Measurements from ENCODE around the gene MIS18A.

The MIS18A gene

GRCh38 chr21:32314806-32315205, 36.0 kb upstream of the MIS18A start:
- Histone ChIP-seq H3K79me1 (ENCODE audit: low read depth, low read length) (peaks cover 3% of the 10 kb centered on the region), H3K4me2 (ENCODE audit: insufficient read depth, low read length, poor library complexity, severe bottlenecking) (no peak overlapping the region), H4K8ac (ENCODE audit: low read depth, low read length) (no peak overlapping the region), H3K23ac (ENCODE audit: low read depth, low read length, poor library complexity) (no peak overlapping the region), H3K9me3 (replicated peaks in 1 of 2; ENCODE audit: control insufficient read depth in 2 of 2, insufficient read depth in 1 of 2, low read depth in 1 of 2, low read length in 2 of 2) (no peaks in the 10 kb centered on the region), H3K18ac (ENCODE audit: low read length) (no peak overlapping the region), H3K4ac (ENCODE audit: low read length) (no peak overlapping the region), H3K4me3 (ENCODE audit: low read length in 2 of 2) (peak overlapping the region in 1 of 2 donors; percentile 22), H3K36me3 (replicated peaks in 1 of 2; ENCODE audit: control insufficient read depth in 2 of 2, insufficient read depth in 2 of 2, low read length in 2 of 2) (peaks cover 26 to 86% of the 10 kb centered on the region in 2 donors), H2AK5ac (ENCODE audit: low read depth, low read length) (no peak overlapping the region), H3K27me3 (ENCODE audit: control insufficient read depth in 3 of 3, insufficient read depth in 3 of 3, low read depth in 1 of 3, low read length in 3 of 3) (no peaks in the 10 kb centered on the region), H2BK5ac (ENCODE audit: low read length) (no peak overlapping the region), H3K4me1 (ENCODE audit: control insufficient read depth in 2 of 2, insufficient read depth in 1 of 2, low read depth in 1 of 2, low read length in 2 of 2) (no peaks in the 10 kb centered on the region), H3K27ac (replicated peaks; ENCODE audit: low read length) (no peak overlapping the region), H2BK15ac (ENCODE audit: low read length) (no peak overlapping the region), H2AFZ (ENCODE audit: low read length) (no peak overlapping the region), H3K14ac (ENCODE audit: low read length) (no peak overlapping the region), H2BK120ac (ENCODE audit: low read depth, low read length) (no peak overlapping the region), H3K9ac (ENCODE audit: low read depth, low read length, poor library complexity) (no peak overlapping the region), H2BK12ac (ENCODE audit: low read length) (no peak overlapping the region), H4K91ac (ENCODE audit: low read depth, low read length, poor library complexity) (no peak overlapping the region)
- no CpG with 5 or more reads among the region's 16 CpGs for WGBS, 2 donors (ENCODE audit: extremely low coverage in 2 of 2, insufficient read length in 2 of 2, insufficient replicate concordance in 1 of 2)
- DNase-seq (ENCODE audit: low spot score), result no peak

- H2BK15ac ChIP-seq (ENCODE audit: low read length), result no peak overlapping the region
- H2AFZ ChIP-seq (ENCODE audit: low read length), result no peak overlapping the region
- no peak overlapping the region for H3K4me2 ChIP-seq (ENCODE audit: insufficient read depth, low read length, poor library complexity, severe bottlenecking)
- no peaks in the 10 kb centered on the region for H3K4me1 ChIP-seq (ENCODE audit: control insufficient read depth in 2 of 2, insufficient read depth in 1 of 2, low read depth in 1 of 2, low read length in 2 of 2)
- H3K79me1 ChIP-seq (ENCODE audit: low read depth, low read length), result peaks cover 3% of the 10 kb centered on the region
- H4K8ac ChIP-seq (ENCODE audit: low read depth, low read length), result no peak overlapping the region
- no peak overlapping the region for H3K14ac ChIP-seq (ENCODE audit: low read length)
- no peaks in the 10 kb centered on the region for H3K9me3 ChIP-seq (replicated peaks in 1 of 2; ENCODE audit: control insufficient read depth in 2 of 2, insufficient read depth in 1 of 2, low read depth in 1 of 2, low read length in 2 of 2)
- H2BK5ac ChIP-seq (ENCODE audit: low read length), result no peak overlapping the region
- no peak overlapping the region for H3K4ac ChIP-seq (ENCODE audit: low read length)
- no peak overlapping the region for H3K4me3 ChIP-seq (ENCODE audit: low read length in 2 of 2)
- WGBS, 2 donors (ENCODE audit: extremely low coverage in 2 of 2, insufficient read length in 2 of 2, insufficient replicate concordance in 1 of 2), result no CpG with 5 or more reads among the region's 6 CpGs
- no peak for DNase-seq (ENCODE audit: low spot score)
- no peak overlapping the region for H2AK5ac ChIP-seq (ENCODE audit: low read depth, low read length)
- no peak overlapping the region for H3K27ac ChIP-seq (replicated peaks; ENCODE audit: low read length)
- peaks cover 22 to 74% of the 10 kb centered on the region in 2 donors for H3K36me3 ChIP-seq (replicated peaks in 1 of 2; ENCODE audit: control insufficient read depth in 2 of 2, insufficient read depth in 2 of 2, low read length in 2 of 2)
- H3K9ac ChIP-seq (ENCODE audit: low read depth, low read length, poor library complexity), result no peak overlapping the region
- H2BK120ac ChIP-seq (ENCODE audit: low read depth, low read length), result no peak overlapping the region
- no peak overlapping the region for H3K23ac ChIP-seq (ENCODE audit: low read depth, low read length, poor library complexity)
- no peak overlapping the region for H4K91ac ChIP-seq (ENCODE audit: low read depth, low read length, poor library complexity)
- H2BK12ac ChIP-seq (ENCODE audit: low read length), result no peak overlapping the region
- no peak overlapping the region for H3K18ac ChIP-seq (ENCODE audit: low read length)
- H3K27me3 ChIP-seq (ENCODE audit: control insufficient read depth in 3 of 3, insufficient read depth in 3 of 3, low read depth in 1 of 3, low read length in 3 of 3), result no peaks in the 10 kb centered on the region
Observed at GRCh38 chr21:32312976-32313375, 34.1 kb upstream of the MIS18A start.

GRCh38 chr21:32312326-32312725, 33.5 kb upstream of the MIS18A start:
- Histone ChIP-seq H3K4me3 (ENCODE audit: low read length in 2 of 2) (no peak overlapping the region), H2BK12ac (ENCODE audit: low read length) (no peak overlapping the region), H2BK5ac (ENCODE audit: low read length) (no peak overlapping the region), H2AK5ac (ENCODE audit: low read depth, low read length) (no peak overlapping the region), H3K27ac (replicated peaks; ENCODE audit: low read length) (no peak overlapping the region), H3K27me3 (ENCODE audit: control insufficient read depth in 3 of 3, insufficient read depth in 3 of 3, low read depth in 1 of 3, low read length in 3 of 3) (no peaks in the 10 kb centered on the region), H3K18ac (ENCODE audit: low read length) (no peak overlapping the region), H2BK120ac (ENCODE audit: low read depth, low read length) (no peak overlapping the region), H4K91ac (ENCODE audit: low read depth, low read length, poor library complexity) (no peak overlapping the region), H3K9ac (ENCODE audit: low read depth, low read length, poor library complexity) (no peak overlapping the region), H3K23ac (ENCODE audit: low read depth, low read length, poor library complexity) (no peak overlapping the region), H3K79me1 (ENCODE audit: low read depth, low read length) (peaks cover 3% of the 10 kb centered on the region), H3K4me2 (ENCODE audit: insufficient read depth, low read length, poor library complexity, severe bottlenecking) (no peak overlapping the region), H2AFZ (ENCODE audit: low read length) (no peak overlapping the region), H3K9me3 (replicated peaks in 1 of 2; ENCODE audit: control insufficient read depth in 2 of 2, insufficient read depth in 1 of 2, low read depth in 1 of 2, low read length in 2 of 2) (no peaks in the 10 kb centered on the region), H3K36me3 (replicated peaks in 1 of 2; ENCODE audit: control insufficient read depth in 2 of 2, insufficient read depth in 2 of 2, low read length in 2 of 2) (peaks cover 18 to 68% of the 10 kb centered on the region in 2 donors), H4K8ac (ENCODE audit: low read depth, low read length) (no peak overlapping the region), H3K4me1 (ENCODE audit: control insufficient read depth in 2 of 2, insufficient read depth in 1 of 2, low read depth in 1 of 2, low read length in 2 of 2) (no peaks in the 10 kb centered on the region), H3K14ac (ENCODE audit: low read length) (no peak overlapping the region), H2BK15ac (ENCODE audit: low read length) (no peak overlapping the region), H3K4ac (ENCODE audit: low read length) (no peak overlapping the region)
- DNase-seq (ENCODE audit: low spot score), result no peak
- no CpG with 5 or more reads among the region's 5 CpGs for WGBS, 2 donors (ENCODE audit: extremely low coverage in 2 of 2, insufficient read length in 2 of 2, insufficient replicate concordance in 1 of 2)

- Histone ChIP-seq H3K36me3 (replicated peaks in 1 of 2; ENCODE audit: control insufficient read depth in 2 of 2, insufficient read depth in 2 of 2, low read length in 2 of 2) (peaks cover 16 to 66% of the 10 kb centered on the region in 2 donors), H4K8ac (ENCODE audit: low read depth, low read length) (peak overlapping the region; percentile 32), H3K27ac (replicated peaks; ENCODE audit: low read length) (no peak overlapping the region), H2BK120ac (ENCODE audit: low read depth, low read length) (no peak overlapping the region), H2BK15ac (ENCODE audit: low read length) (no peak overlapping the region), H3K9ac (ENCODE audit: low read depth, low read length, poor library complexity) (peak overlapping the region; percentile 18), H4K91ac (ENCODE audit: low read depth, low read length, poor library complexity) (no peak overlapping the region), H3K79me1 (ENCODE audit: low read depth, low read length) (peaks cover 3% of the 10 kb centered on the region), H2AK5ac (ENCODE audit: low read depth, low read length) (no peak overlapping the region), H3K9me3 (replicated peaks in 1 of 2; ENCODE audit: control insufficient read depth in 2 of 2, insufficient read depth in 1 of 2, low read depth in 1 of 2, low read length in 2 of 2) (no peaks in the 10 kb centered on the region), H3K4ac (ENCODE audit: low read length) (no peak overlapping the region), H3K4me3 (ENCODE audit: low read length in 2 of 2) (peak overlapping the region in 1 of 2 donors; percentile 7), H3K4me2 (ENCODE audit: insufficient read depth, low read length, poor library complexity, severe bottlenecking) (no peak overlapping the region), H3K18ac (ENCODE audit: low read length) (peak overlapping the region; percentile 60), H3K23ac (ENCODE audit: low read depth, low read length, poor library complexity) (no peak overlapping the region), H2BK5ac (ENCODE audit: low read length) (no peak overlapping the region), H2BK12ac (ENCODE audit: low read length) (no peak overlapping the region), H2AFZ (ENCODE audit: low read length) (no peak overlapping the region), H3K4me1 (ENCODE audit: control insufficient read depth in 2 of 2, insufficient read depth in 1 of 2, low read depth in 1 of 2, low read length in 2 of 2) (no peaks in the 10 kb centered on the region), H3K27me3 (ENCODE audit: control insufficient read depth in 3 of 3, insufficient read depth in 3 of 3, low read depth in 1 of 3, low read length in 3 of 3) (no peaks in the 10 kb centered on the region), H3K14ac (ENCODE audit: low read length) (no peak overlapping the region)
- WGBS, 2 donors (ENCODE audit: extremely low coverage in 2 of 2, insufficient read length in 2 of 2, insufficient replicate concordance in 1 of 2), result no CpG with 5 or more reads among the region's 9 CpGs
- no peak for DNase-seq (ENCODE audit: low spot score)
Observed at GRCh38 chr21:32311621-32312020, 32.8 kb upstream of the MIS18A start.

Measured in neuronal stem cell (in vitro differentiated cells).